Fibroblast of lung (primary cell): Measurements from ENCODE around the gene BCLAF3. TPM values are rescaled to one million over a fixed set of nuclear protein-coding genes. Genes with fewer than 3 reads are reported as not detected.

Experiments used
- DNase-seq, 2 donors: peaks; one replicate each; pipeline versions ENCODE4 v3.0.0 to v3.0.0-alpha.2; 2010; ENCODE audit warnings: low read depth in 2 of 2
- H2AFZ ChIP-seq: 2 replicates; pipeline ENCODE4 v1.5.1; 2012; ENCODE audit warnings: low read length, control low read depth, inconsistent platforms
- H3K27ac ChIP-seq: 2 replicates; pipeline ENCODE4 v1.5.1; 2011; ENCODE audit warnings: low read length, control low read depth; ENCODE audit not compliant: insufficient read depth
- H3K27me3 ChIP-seq: 2 replicates; pipeline ENCODE4 v1.5.1; 2011; ENCODE audit warnings: mild to moderate bottlenecking, low read length; ENCODE audit not compliant: control insufficient read depth, insufficient read depth
- H3K36me3 ChIP-seq: 2 replicates; pipeline ENCODE4 v1.5.1; 2011; ENCODE audit warnings: low read length; ENCODE audit not compliant: control insufficient read depth, insufficient read depth
- H3K4me1 ChIP-seq: 2 replicates; pipeline ENCODE4 v1.5.1; 2011; ENCODE audit warnings: low read length; ENCODE audit not compliant: control insufficient read depth, insufficient read depth; ENCODE audit errors: extremely low read depth
- H3K4me2 ChIP-seq: 2 replicates; pipeline ENCODE4 v1.5.1; 2011; ENCODE audit warnings: low read length, control low read depth; ENCODE audit not compliant: insufficient read depth; ENCODE audit errors: extremely low read depth
- H3K4me3 ChIP-seq, 4 experiments: fragments of 200-600 bp in 1 of 4; sonication (generic) in 1 of 4; replicated peaks in 1 of 4; 2 replicates each; pipeline ENCODE4 v1.5.1; 2011 to 2016; ENCODE audit warnings: low read length in 4 of 4, low read depth in 3 of 4, mild to moderate bottlenecking in 3 of 4, control low read depth in 2 of 4, inconsistent platforms in 1 of 4, mixed read lengths in 1 of 4; ENCODE audit not compliant: insufficient read depth in 1 of 4; ENCODE audit errors: control extremely low read depth in 1 of 4
- H3K79me2 ChIP-seq: 2 replicates; pipeline ENCODE4 v1.5.1; 2012; ENCODE audit warnings: mild to moderate bottlenecking, low read length, inconsistent platforms; ENCODE audit not compliant: control insufficient read depth, insufficient read depth
- H3K9ac ChIP-seq: 2 replicates; pipeline ENCODE4 v1.5.1; 2011; ENCODE audit warnings: mild to moderate bottlenecking, low read length, control low read depth; ENCODE audit not compliant: insufficient read depth
- H3K9me3 ChIP-seq: 2 replicates; pipeline ENCODE4 v1.5.1; 2012; ENCODE audit warnings: low read depth, low read length; ENCODE audit not compliant: control insufficient read depth, insufficient read depth
- H4K20me1 ChIP-seq: 2 replicates; pipeline ENCODE4 v1.5.1; 2011; ENCODE audit warnings: low read length; ENCODE audit not compliant: control insufficient read depth, insufficient read depth; ENCODE audit errors: extremely low read depth
- EZH2 ChIP-seq: IDR thresholded peaks from 2 replicates; pipeline ENCODE4 v1.5.1; 2012; ENCODE audit warnings: low read length, control low read depth, mild to moderate bottlenecking; ENCODE audit errors: missing control alignments
- polyA plus RNA-seq, 2 donors: library from polyadenylated mRNA; depleted of rRNA in 1 of 2; stranded (reverse) in 1 of 2; unstranded in 1 of 2; fragments of >200 nt; gene quantifications; 2 replicates each; pipeline ENCODE4 v1.2.1, GENCODE V29; 2011 to 2012; ENCODE audit warnings: missing spikeins in 1 of 2
- total RNA-seq: library from RNA; depleted of rRNA; stranded (reverse); fragments of >200 nt; gene quantifications from 2 replicates; pipeline ENCODE4 v1.2.1, GENCODE V29; 2014
- TF ChIP-seq, protein P1 (sequence below), 2 donors: IDR thresholded peaks in 1 of 2; conservative IDR thresholded peaks in 1 of 2; 1 replicate in 1 of 2; 2 replicates in 1 of 2; pipeline ENCODE4 v1.5.1; 2011 to 2012; ENCODE audit warnings: low read length in 2 of 2, control low read depth in 1 of 2, inconsistent platforms in 1 of 2, low read depth in 1 of 2, mild to moderate bottlenecking in 1 of 2

BCLAF3 gene
- total and polyA plus RNA-seq, 2 donors (not counting 1 experiment from before 2014, with no cell fraction given), result 2.9 to 10.7 TPM

DNA sequence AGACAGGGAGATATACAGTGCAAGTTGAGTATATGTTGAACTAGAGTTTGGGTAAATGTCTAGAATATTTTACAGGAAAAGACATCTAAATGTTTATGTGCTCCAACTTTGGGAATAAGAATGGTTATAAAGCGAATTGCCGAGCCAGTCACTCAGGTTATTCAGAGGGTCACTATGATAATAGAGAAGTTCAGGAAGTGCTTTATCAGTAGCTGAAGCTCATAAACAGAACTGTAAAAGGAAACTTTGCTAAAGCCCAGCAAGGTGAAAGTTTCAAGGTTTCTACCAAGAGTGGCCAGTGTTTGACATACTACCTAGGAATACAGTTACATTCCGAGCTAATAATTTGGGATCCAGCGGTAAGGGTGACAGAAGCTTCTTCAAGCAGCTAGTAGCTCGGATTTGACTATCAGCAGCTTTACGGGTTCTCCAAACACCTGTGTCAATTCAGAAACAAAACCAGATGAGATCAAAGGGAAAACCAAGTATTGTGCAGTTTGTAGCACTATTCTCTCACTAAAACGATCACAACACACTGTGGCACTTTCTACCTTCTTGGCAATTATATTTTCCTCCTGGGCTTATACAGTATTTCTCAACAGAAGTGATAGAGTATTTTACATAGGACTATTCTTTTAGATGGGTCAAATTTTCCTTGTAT is 17.2 kb upstream of the BCLAF3 start:
- H2AFZ ChIP-seq, result no peak overlapping the region
- no peak for DNase-seq
- TF ChIP-seq, protein P1, sequence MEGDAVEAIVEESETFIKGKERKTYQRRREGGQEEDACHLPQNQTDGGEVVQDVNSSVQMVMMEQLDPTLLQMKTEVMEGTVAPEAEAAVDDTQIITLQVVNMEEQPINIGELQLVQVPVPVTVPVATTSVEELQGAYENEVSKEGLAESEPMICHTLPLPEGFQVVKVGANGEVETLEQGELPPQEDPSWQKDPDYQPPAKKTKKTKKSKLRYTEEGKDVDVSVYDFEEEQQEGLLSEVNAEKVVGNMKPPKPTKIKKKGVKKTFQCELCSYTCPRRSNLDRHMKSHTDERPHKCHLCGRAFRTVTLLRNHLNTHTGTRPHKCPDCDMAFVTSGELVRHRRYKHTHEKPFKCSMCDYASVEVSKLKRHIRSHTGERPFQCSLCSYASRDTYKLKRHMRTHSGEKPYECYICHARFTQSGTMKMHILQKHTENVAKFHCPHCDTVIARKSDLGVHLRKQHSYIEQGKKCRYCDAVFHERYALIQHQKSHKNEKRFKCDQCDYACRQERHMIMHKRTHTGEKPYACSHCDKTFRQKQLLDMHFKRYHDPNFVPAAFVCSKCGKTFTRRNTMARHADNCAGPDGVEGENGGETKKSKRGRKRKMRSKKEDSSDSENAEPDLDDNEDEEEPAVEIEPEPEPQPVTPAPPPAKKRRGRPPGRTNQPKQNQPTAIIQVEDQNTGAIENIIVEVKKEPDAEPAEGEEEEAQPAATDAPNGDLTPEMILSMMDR (conservative IDR thresholded peaks at IDR 0.05 in 1 of 2, IDR thresholded peaks at IDR 0.05 in 1 of 2; ENCODE audit: low read depth in 1 of 2, low read length in 2 of 2), result no peak
- TF ChIP-seq EZH2, result no peak
- no peaks in the 10 kb centered on the region for H3K27me3 ChIP-seq
- H3K4me2 ChIP-seq, result no peak overlapping the region
- no peaks in the 10 kb centered on the region for H3K4me1 ChIP-seq
- H3K4me3 ChIP-seq, result no peak overlapping the region
- no peaks in the 10 kb centered on the region for H3K9me3 ChIP-seq
- H3K27ac ChIP-seq, result no peak overlapping the region
- H3K9ac ChIP-seq, result no peak overlapping the region
- no peaks in the 10 kb centered on the region for H4K20me1 ChIP-seq
- no peaks in the 10 kb centered on the region for H3K36me3 ChIP-seq
- H3K79me2 ChIP-seq, result no peaks in the 10 kb centered on the region

DNA sequence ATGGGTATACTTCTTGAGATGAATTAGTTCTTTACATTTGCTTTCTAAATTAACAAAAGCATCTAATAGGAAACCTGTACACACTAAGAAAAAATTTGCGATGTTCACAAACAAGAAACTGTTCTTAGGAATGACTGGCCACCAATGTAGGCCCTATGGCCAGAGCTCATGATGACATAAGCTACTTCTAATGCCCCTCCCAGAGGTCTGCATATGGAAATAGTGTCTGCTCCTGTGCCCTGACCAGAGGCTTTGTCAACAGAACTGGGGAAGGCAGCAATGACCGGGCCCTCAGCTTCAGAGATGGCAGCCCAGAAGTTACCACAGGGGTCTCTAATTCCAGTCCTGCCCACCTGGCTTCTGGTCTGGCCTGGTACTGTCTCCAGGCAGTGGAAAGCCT is 15.0 kb upstream of the BCLAF3 start:
- Histone ChIP-seq H3K27ac (no peak overlapping the region), H3K79me2 (no peaks in the 10 kb centered on the region), H3K9ac (no peak overlapping the region), H4K20me1 (no peaks in the 10 kb centered on the region), H3K36me3 (no peaks in the 10 kb centered on the region), H3K4me3 (no peak overlapping the region), H2AFZ (no peak overlapping the region), H3K27me3 (no peaks in the 10 kb centered on the region), H3K4me1 (no peaks in the 10 kb centered on the region), H3K4me2 (no peak overlapping the region), H3K9me3 (no peaks in the 10 kb centered on the region)
- no peak for DNase-seq
- TF ChIP-seq, protein P1 (conservative IDR thresholded peaks at IDR 0.05 in 1 of 2, IDR thresholded peaks at IDR 0.05 in 1 of 2; ENCODE audit: low read depth in 1 of 2, low read length in 2 of 2), result no peak
- no peak for TF ChIP-seq EZH2

DNA sequence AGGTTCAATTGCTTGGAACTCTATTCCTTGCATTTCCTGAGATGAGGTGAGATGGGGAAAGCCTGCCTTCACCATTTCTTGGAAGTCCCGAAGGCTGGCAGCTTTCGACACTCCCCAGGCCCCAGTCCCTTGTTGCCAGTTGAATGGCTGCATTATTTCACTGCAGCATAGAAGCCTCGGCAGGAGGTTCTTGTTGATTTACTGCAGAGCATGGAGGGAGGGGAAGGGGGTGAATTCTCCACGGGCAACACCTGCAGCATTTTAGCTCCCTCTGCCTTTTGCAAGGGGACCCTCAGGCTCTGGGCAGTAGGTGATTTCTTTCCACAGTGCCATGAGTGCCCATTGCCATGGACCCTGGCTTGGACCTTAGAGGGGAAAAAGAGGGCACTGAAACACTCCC is 10.7 kb upstream of the BCLAF3 start:
- no peak for TF ChIP-seq EZH2
- TF ChIP-seq, protein P1 (conservative IDR thresholded peaks at IDR 0.05 in 1 of 2, IDR thresholded peaks at IDR 0.05 in 1 of 2; ENCODE audit: low read depth in 1 of 2, low read length in 2 of 2), result no peak
- Histone ChIP-seq H2AFZ (no peak overlapping the region), H3K4me3 (no peak overlapping the region), H3K27me3 (peaks cover 2% of the 10 kb centered on the region), H3K9me3 (no peaks in the 10 kb centered on the region), H3K27ac (no peak overlapping the region), H3K9ac (no peak overlapping the region), H3K4me1 (no peaks in the 10 kb centered on the region), H3K4me2 (no peak overlapping the region), H3K79me2 (no peaks in the 10 kb centered on the region), H3K36me3 (no peaks in the 10 kb centered on the region), H4K20me1 (no peaks in the 10 kb centered on the region)
- no peak for DNase-seq
